SU-DHL-6 (cell line): ENCODE results near the gene ATP6V0A1.

Source experiments
- EZH2phosphoT487 ChIP-seq: fragments of 200-600 bp; sonication (generic), shearing (Covaris generic); conservative IDR thresholded peaks from 2 replicates; pipeline ENCODE4 v1.6.1; 2018; ENCODE audit warnings: mild to moderate bottlenecking, antibody characterized with exemption, low read length, moderate library complexity, mixed read lengths
- TF ChIP-seq, protein P1 (sequence below): fragments of 200-600 bp; sonication (generic); IDR thresholded peaks from one replicate; pipeline ENCODE4 v1.5.1; 2017; ENCODE audit warnings: antibody characterized with exemption, mild to moderate bottlenecking, low read length, moderate library complexity; ENCODE audit not compliant: insufficient read depth, poor library complexity, severe bottlenecking

DNA sequence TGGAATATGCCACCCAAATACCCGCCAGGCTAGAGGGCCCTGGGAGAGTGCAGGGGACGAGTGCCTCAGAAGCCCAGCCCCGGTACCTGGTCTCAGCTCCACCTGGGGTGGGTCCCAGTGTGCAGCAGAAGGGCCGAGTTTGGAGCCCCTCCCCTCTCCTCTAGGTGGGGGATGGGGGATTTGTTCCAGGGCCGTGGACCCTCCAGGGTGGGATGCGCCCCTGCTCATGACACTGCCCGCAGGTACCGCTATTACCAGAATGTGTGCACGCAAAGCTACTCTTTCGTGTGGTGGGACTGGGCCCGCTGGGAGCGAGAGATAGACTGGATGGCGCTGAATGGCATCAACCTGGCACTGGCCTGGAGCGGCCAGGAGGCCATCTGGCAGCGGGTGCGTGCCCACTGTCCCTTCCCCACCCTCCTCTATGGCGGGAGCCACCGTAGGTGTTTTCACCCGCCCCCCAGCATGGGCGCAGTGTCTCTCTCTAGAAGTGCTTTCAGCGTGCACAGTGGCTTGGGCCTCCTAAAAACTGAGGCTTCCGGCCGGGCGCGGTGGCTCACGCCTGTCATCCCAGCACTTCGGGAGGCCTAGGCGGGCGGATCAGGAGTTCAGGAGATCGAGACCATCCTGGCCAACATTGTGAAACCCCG, 78.6 kb downstream of the ATP6V0A1 start:
- TF ChIP-seq, protein P1, sequence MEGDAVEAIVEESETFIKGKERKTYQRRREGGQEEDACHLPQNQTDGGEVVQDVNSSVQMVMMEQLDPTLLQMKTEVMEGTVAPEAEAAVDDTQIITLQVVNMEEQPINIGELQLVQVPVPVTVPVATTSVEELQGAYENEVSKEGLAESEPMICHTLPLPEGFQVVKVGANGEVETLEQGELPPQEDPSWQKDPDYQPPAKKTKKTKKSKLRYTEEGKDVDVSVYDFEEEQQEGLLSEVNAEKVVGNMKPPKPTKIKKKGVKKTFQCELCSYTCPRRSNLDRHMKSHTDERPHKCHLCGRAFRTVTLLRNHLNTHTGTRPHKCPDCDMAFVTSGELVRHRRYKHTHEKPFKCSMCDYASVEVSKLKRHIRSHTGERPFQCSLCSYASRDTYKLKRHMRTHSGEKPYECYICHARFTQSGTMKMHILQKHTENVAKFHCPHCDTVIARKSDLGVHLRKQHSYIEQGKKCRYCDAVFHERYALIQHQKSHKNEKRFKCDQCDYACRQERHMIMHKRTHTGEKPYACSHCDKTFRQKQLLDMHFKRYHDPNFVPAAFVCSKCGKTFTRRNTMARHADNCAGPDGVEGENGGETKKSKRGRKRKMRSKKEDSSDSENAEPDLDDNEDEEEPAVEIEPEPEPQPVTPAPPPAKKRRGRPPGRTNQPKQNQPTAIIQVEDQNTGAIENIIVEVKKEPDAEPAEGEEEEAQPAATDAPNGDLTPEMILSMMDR = no peak
- TF ChIP-seq EZH2phosphoT487 = no peak
